GM12874 (cell line): Measurements from ENCODE around the gene CYTH2.

Experiments
- TF ChIP-seq, protein P1 (sequence below): IDR thresholded peaks from 2 replicates; pipeline ENCODE4 v1.5.1; 2011; ENCODE audit warnings: low read depth, mild to moderate bottlenecking, control low read depth, low read length, moderate library complexity; ENCODE audit not compliant: insufficient read depth

The CYTH2 gene

DNA sequence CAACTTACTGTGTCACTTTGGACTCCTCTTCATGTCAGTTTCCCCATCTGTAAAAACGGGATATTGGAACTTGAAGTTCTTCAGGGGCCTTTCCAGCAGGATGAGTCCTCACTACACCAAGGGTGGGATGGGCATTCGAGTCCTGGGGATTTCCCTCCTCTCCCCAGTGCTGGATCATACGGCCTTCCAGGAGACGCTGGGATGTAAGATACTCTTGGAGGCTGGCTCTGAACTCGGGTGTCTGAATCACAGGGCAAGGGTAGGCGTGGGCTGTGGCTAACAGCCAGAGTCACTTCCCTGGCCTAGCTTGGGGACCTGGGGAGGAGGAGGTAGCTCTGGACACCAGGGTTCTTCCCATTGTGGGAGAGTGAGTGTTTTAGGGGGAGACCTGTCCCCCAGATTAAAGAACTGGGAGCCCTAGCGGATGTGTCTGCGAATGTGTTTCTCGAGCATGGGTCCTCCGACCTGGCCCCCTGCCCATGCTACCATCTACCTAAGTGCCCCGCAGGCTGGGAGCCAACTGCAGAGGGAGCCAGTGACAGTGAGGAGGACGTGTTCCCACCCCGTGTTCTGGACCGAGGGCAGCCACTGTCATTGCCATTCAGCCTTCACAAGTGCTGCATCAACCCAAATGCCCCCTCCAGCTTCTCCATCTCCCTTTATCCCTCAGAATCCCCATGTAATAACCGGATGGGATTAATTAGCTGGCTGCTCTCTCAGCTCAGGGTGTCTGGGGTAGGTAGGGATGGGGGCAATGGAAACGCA lies 2.4 kb upstream of the CYTH2 start:
- TF ChIP-seq, protein P1, sequence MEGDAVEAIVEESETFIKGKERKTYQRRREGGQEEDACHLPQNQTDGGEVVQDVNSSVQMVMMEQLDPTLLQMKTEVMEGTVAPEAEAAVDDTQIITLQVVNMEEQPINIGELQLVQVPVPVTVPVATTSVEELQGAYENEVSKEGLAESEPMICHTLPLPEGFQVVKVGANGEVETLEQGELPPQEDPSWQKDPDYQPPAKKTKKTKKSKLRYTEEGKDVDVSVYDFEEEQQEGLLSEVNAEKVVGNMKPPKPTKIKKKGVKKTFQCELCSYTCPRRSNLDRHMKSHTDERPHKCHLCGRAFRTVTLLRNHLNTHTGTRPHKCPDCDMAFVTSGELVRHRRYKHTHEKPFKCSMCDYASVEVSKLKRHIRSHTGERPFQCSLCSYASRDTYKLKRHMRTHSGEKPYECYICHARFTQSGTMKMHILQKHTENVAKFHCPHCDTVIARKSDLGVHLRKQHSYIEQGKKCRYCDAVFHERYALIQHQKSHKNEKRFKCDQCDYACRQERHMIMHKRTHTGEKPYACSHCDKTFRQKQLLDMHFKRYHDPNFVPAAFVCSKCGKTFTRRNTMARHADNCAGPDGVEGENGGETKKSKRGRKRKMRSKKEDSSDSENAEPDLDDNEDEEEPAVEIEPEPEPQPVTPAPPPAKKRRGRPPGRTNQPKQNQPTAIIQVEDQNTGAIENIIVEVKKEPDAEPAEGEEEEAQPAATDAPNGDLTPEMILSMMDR: no peak

- TF ChIP-seq, protein P1: no peak
These were observed 339 bp upstream of the CYTH2 start for GRCh38 chr19:48468772-48469288.

DNA sequence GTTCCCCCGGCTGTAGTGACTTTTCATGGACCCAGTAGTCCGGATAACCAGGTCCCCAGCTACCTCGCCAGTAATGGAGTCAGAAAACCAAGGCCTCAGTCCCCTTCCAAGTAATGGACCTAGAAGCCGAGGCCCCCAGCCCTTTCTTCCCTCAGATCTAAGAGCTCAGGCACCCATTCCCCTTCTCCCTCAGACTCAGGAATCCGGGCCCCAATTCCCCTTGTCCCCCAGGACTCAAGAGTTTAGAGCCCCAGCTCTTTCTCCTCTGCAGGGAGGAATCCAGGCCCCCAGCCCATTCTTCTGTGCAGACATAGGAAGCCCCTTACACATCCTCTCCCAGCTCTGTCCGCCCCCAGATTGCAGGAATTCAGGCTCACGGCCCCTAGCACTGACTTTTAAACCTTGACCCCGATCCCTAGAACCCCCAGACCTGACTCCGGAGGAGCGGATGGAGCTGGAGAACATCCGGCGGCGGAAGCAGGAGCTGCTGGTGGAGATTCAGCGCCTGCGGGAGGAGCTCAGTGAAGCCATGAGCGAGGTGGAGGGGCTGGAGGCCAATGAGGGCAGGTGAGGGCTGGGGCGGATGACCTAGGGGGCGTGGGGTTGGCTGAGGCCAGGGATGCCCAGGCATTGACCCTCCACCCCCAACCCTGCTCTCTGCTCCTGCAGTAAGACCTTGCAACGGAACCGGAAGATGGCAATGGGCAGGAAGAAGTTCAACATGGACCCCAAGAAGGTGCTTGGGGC lies 938 bp downstream of the CYTH2 start:
- TF ChIP-seq, protein P1: no peak

DNA sequence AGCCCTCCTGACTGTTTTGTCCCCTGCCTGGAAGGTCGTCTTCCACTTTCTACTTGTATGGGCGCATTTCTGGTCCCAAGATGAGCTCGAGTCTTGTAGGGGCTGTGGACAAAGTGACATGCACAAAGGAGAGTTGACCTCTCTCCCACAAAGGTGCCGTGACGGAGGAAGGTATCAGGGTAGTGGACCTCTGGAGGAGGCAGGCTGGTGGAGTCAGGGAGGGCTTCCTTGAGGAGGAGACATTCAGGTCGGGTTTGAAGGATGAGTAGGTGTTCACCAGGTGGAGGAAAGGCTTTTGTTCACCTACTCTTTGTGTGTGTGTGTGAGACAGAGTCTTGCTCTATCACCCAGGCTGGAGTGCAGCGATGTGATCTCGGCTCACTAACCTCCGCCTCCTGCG lies 1.7 kb downstream of the CYTH2 start:
- TF ChIP-seq, protein P1: no peak

GRCh38 chr19:48471836-48472235 lies 2.7 kb downstream of the CYTH2 start:
- TF ChIP-seq, protein P1: no peak

GRCh38 chr19:48473161-48473966 lies 4.2 kb downstream of the CYTH2 start:
- TF ChIP-seq, protein P1: no peak

- TF ChIP-seq, protein P1: no peak
These were observed 5.0 kb downstream of the CYTH2 start for GRCh38 chr19:48474084-48474592.
